ENCODE measurements around the gene DBT.

DNA sequence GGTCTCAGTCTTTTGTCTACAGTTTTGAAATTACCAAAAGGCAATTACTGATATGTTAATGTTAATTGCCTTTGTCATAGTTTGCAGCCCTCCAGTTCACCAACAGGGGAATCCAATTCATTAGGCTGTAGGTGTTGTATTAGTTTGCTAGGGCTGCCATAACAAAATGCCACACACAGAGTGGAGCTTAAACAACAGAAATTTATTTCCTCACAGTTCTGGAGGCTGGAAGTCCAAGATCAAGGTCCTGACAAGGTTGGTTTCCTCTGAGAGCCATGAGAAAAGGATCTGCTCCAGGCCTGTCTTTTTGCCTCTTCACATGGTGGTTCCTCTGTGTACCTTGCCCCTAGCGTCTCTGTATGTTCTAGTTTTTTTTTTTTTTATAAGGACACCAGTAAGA lies 17.6 kb upstream of the DBT start:
- TF ChIP-seq CTCF (IDR thresholded peaks at IDR 0.05) (no peak), EZH2 (IDR thresholded peaks at IDR 0.05; ENCODE audit: borderline replicate concordance, insufficient read depth, low read depth, low read length, poor library complexity, severe bottlenecking) (no peak)

All from B cell (primary cell).